IMR-90 (cell line): ENCODE data around the gene ARL5C. TPM values are rescaled to one million over a fixed set of nuclear protein-coding genes. Genes with fewer than 3 reads are reported as not detected.

Experiments
- ATAC-seq: fragments of 200-7000 bp; cut with Tn5 transposase; 2 replicates; pipeline ENCODE4 v1.9.1; 2020; ENCODE audit warnings: low read depth, mild to moderate bottlenecking, moderate library complexity
- BruUV-seq: library from RNA; stranded (reverse); fragments of 400-500 nt; replicated peaks from 2 replicates; lab custom pipeline; 2021; lab: Mats Ljungman, UMichigan
- CTCF ChIA-PET: fragments of 300-600 bp; formaldehyde crosslinking; extraction: SDS; loops from one replicate; lab custom pipeline; 2021; ENCODE audit warnings: antibody characterized with exemption; lab: Yijun Ruan, JAX
- POLR2A ChIA-PET: fragments of 300-600 bp; sonication (Branson Sonifier 250); formaldehyde crosslinking; loops from one replicate; lab custom pipeline; 2022; ENCODE audit warnings: antibody characterized with exemption; ENCODE audit not compliant: unreplicated experiment; lab: Charles Lee
- DNase-seq: peaks from one replicate; pipeline ENCODE4 v3.0.0; 2013
- H2AFZ ChIP-seq: replicated peaks from 2 replicates; pipeline ENCODE3; 2013; ENCODE audit warnings: low read length, mild to moderate bottlenecking; ENCODE audit not compliant: poor library complexity
- H2AK5ac ChIP-seq: 2 replicates; pipeline ENCODE4 v1.6.1; 2013; ENCODE audit warnings: low read depth, low read length, inconsistent platforms
- H2AK9ac ChIP-seq: replicated peaks from 2 replicates; pipeline ENCODE3; 2013; ENCODE audit warnings: mild to moderate bottlenecking, low read depth, low read length, moderate library complexity; ENCODE audit not compliant: poor library complexity
- H2BK120ac ChIP-seq: 2 replicates; pipeline ENCODE4 v1.6.1; 2013; ENCODE audit warnings: low read depth, low read length, inconsistent platforms
- H2BK15ac ChIP-seq: 3 replicates; pipeline ENCODE4 v1.6.1; 2013; ENCODE audit warnings: low read depth, low read length, inconsistent platforms
- H2BK20ac ChIP-seq: 2 replicates; pipeline ENCODE4 v1.6.1; 2013; ENCODE audit warnings: low read depth, mild to moderate bottlenecking, inconsistent platforms, low read length, moderate library complexity
- H2BK5ac ChIP-seq: 2 replicates; pipeline ENCODE4 v1.6.1; 2013; ENCODE audit warnings: mild to moderate bottlenecking, low read depth, low read length, inconsistent platforms; ENCODE audit not compliant: poor library complexity, severe bottlenecking
- H3K14ac ChIP-seq: replicated peaks from 2 replicates; pipeline ENCODE4 v1.6.1; 2013; ENCODE audit warnings: low read depth, low read length, inconsistent platforms
- H3K18ac ChIP-seq: 2 replicates; pipeline ENCODE4 v1.6.1; 2013; ENCODE audit warnings: low read depth, low read length, control low read depth
- H3K23ac ChIP-seq: 2 replicates; pipeline ENCODE4 v1.6.1; 2013; ENCODE audit warnings: low read depth, low read length, inconsistent platforms
- H3K27ac ChIP-seq: 2 replicates; pipeline ENCODE4 v1.5.1; 2013; ENCODE audit warnings: mild to moderate bottlenecking, control low read depth, low read length; ENCODE audit not compliant: insufficient read depth
- H3K27me3 ChIP-seq: 2 replicates; pipeline ENCODE4 v1.6.1; 2013; ENCODE audit warnings: low read length; ENCODE audit not compliant: control insufficient read depth, insufficient read depth
- H3K36me3 ChIP-seq: 2 replicates; pipeline ENCODE4 v1.6.1; 2013; ENCODE audit warnings: low read length, mixed read lengths; ENCODE audit not compliant: control insufficient read depth, insufficient read depth
- H3K4ac ChIP-seq: 2 replicates; pipeline ENCODE4 v1.6.1; 2013; ENCODE audit warnings: low read depth, low read length, inconsistent platforms
- H3K4me1 ChIP-seq: 2 replicates; pipeline ENCODE4 v1.6.1; 2013; ENCODE audit warnings: low read length, mixed read lengths; ENCODE audit not compliant: control insufficient read depth, insufficient read depth
- H3K4me2 ChIP-seq: 2 replicates; pipeline ENCODE4 v1.6.1; 2013; ENCODE audit warnings: low read depth, mild to moderate bottlenecking, control low read depth, low read length, moderate library complexity
- H3K4me3 ChIP-seq: 2 replicates; pipeline ENCODE4 v1.5.1; 2013; ENCODE audit warnings: low read depth, mild to moderate bottlenecking, control low read depth, low read length, moderate library complexity; ENCODE audit not compliant: insufficient read depth
- H3K56ac ChIP-seq: 2 replicates; pipeline ENCODE4 v1.6.1; 2013; ENCODE audit warnings: low read length, inconsistent platforms; ENCODE audit not compliant: insufficient read depth; ENCODE audit errors: extremely low read depth
- H3K79me1 ChIP-seq, 2 experiments: 2 replicates each; pipeline ENCODE4 v1.6.1; 2013; ENCODE audit warnings: low read length in 2 of 2, inconsistent platforms in 1 of 2, low read depth in 1 of 2
- H3K9ac ChIP-seq: 2 replicates; pipeline ENCODE4 v1.6.1; 2013; ENCODE audit warnings: low read depth, low read length, control low read depth
- H3K9me1 ChIP-seq: 2 replicates; pipeline ENCODE4 v1.6.1; 2013; ENCODE audit warnings: low read length, inconsistent platforms; ENCODE audit not compliant: insufficient read depth
- H3K9me3 ChIP-seq: 2 replicates; pipeline ENCODE4 v1.6.1; 2013; ENCODE audit warnings: low read length; ENCODE audit not compliant: control insufficient read depth, insufficient read depth
- H4K20me1 ChIP-seq: 2 replicates; pipeline ENCODE4 v1.6.1; 2013; ENCODE audit warnings: low read length, inconsistent platforms; ENCODE audit not compliant: insufficient read depth
- H4K5ac ChIP-seq: 2 replicates; pipeline ENCODE4 v1.6.1; 2013; ENCODE audit warnings: mild to moderate bottlenecking, low read depth, low read length, control low read depth
- H4K8ac ChIP-seq, 2 experiments: 2 replicates each; pipeline ENCODE4 v1.6.1; 2013; ENCODE audit warnings: low read depth in 2 of 2, low read length in 2 of 2, control low read depth in 1 of 2, inconsistent platforms in 1 of 2
- H4K91ac ChIP-seq: 2 replicates; pipeline ENCODE4 v1.6.1; 2013; ENCODE audit warnings: low read depth, low read length, inconsistent platforms; ENCODE audit not compliant: insufficient read depth
- BHLHE40 ChIP-seq: fragments of 150-350 bp; IDR thresholded peaks from 2 replicates; pipeline ENCODE4 v1.6.1; 2016; ENCODE audit warnings: mild to moderate bottlenecking, low read depth, low read length
- CEBPB ChIP-seq: IDR thresholded peaks from 2 replicates; pipeline ENCODE4 v1.6.1; 2012; ENCODE audit warnings: low read depth, low read length, improper control_type of control experiment
- CHD1 ChIP-seq: IDR thresholded peaks from 2 replicates; pipeline ENCODE4 v1.6.1; 2012; ENCODE audit warnings: low read depth, low read length, improper control_type of control experiment
- MAZ ChIP-seq: IDR thresholded peaks from 2 replicates; pipeline ENCODE4 v1.6.1; 2012; ENCODE audit warnings: low read depth, mild to moderate bottlenecking, low read length, improper control_type of control experiment, moderate library complexity, borderline replicate concordance
- NFE2L2 ChIP-seq: fragments of 150-350 bp; IDR thresholded peaks from 2 replicates; pipeline ENCODE4 v1.6.1; 2016; ENCODE audit warnings: low read depth, mild to moderate bottlenecking, low read length
- POLR2A ChIP-seq: IDR thresholded peaks from 2 replicates; pipeline ENCODE4 v1.6.1; 2012; ENCODE audit warnings: mild to moderate bottlenecking, low read depth, low read length
- RCOR1 ChIP-seq: IDR thresholded peaks from 2 replicates; pipeline ENCODE4 v1.6.1; 2012; ENCODE audit warnings: mild to moderate bottlenecking, low read length, improper control_type of control experiment; ENCODE audit not compliant: insufficient replicate concordance
- RFX5 ChIP-seq: IDR thresholded peaks from 2 replicates; pipeline ENCODE4 v1.8.0; 2012; ENCODE audit warnings: low read depth, mild to moderate bottlenecking, low read length, moderate library complexity
- SMC3 ChIP-seq: fragments of 150-350 bp; IDR thresholded peaks from 2 replicates; pipeline ENCODE4 v1.6.1; 2016; ENCODE audit warnings: low read depth, mild to moderate bottlenecking, antibody characterized with exemption, low read length, moderate library complexity
- WGBS, 2 experiments: methylation state at CpG; one replicate each; pipeline versions ENCODE4 v1.1.5 to v1.1.7; 2013; ENCODE audit warnings: missing lambda C conversion rate in 2 of 2; ENCODE audit not compliant: insufficient read length in 1 of 2; ENCODE audit errors: extremely low coverage in 2 of 2; 5-methylcytosine and 5-hydroxymethylcytosine counted together
- dilution Hi-C: fragments of 300-500 bp; cut with HindIII; formaldehyde crosslinking; loops from one replicate; pipeline ENCODE4 v1.14.3; 2018; ENCODE audit warnings: low sequenced_read_pairs; ENCODE audit not compliant: unreplicated experiment
- in situ Hi-C: fragments of 300-500 bp; cut with MboI; formaldehyde crosslinking; loops from 3 replicates; pipeline ENCODE4 v1.14.3; 2019; ENCODE audit warnings: low sequenced_read_pairs, inconsistent platforms, mixed read lengths
- intact Hi-C: fragments of 100-400 bp; cut with micrococcal nuclease; formaldehyde crosslinking; loops from 2 replicates; pipeline ENCODE4 v1.10.0; 2022
- polyA plus RNA-seq, 3 experiments: library from polyadenylated mRNA; depleted of rRNA; stranded (reverse); fragments of >200 nt; gene quantifications; 2 replicates each; pipeline ENCODE4 v1.2.3, GENCODE V29; 2012; ENCODE audit warnings: low replicate concordance in 1 of 3
- total RNA-seq: library from RNA; depleted of rRNA; stranded (reverse); fragments of >200 nt; gene quantifications from 2 replicates; pipeline ENCODE4 v1.2.3, GENCODE V29; 2012
- TF ChIP-seq, protein P1 (sequence below): conservative IDR thresholded peaks from 2 replicates; pipeline ENCODE4 v1.5.1; 2012; ENCODE audit warnings: mild to moderate bottlenecking, low read depth, low read length, improper control_type of control experiment
- TF ChIP-seq, protein P2 (sequence below): fragments of 150-350 bp; IDR thresholded peaks from 2 replicates; pipeline ENCODE4 v1.6.1; 2017; ENCODE audit warnings: mild to moderate bottlenecking, antibody characterized with exemption, low read length, low read depth

The ARL5C gene
- total and polyA plus RNA-seq, 2 of the 4 experiments (the other 2 are of a cell fraction) = not detected

DNA sequence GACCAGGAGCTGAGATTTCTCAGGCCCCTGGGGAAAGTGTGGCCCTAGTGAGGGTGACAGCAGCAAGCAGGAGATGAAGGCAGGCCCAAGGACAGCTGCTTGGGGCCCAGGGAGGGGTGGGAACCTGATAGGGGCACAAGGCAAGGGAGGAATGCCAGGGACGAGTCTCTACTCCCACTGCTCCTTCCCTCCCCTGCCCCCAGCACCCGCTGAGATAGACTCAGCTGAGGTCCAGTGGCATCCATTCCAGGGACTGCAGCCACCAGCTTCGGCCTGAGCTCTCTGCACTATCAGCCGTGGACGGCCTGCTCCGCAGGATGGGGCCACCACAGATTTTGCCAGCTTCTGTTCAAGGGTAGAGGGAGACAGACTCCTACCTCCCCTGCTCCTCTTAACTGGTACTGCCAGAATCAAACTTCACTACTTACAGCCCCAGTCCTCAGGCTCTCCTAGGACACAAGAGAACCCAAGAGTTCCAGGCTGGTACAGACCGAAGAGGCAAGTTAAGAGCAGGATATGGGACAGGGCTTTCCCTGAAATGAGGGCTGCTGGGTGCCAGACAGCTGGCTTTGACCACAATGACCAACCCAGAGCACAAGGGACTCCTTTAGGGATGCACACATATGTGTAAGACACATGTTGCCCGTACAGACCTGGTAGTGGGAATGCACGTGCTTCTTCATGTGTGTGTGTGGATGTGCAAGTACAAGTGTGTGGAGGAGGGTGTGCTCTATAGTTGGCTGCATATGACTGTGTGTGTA lies 26.0 kb upstream of the ARL5C start:
- no peak overlapping the region for H2BK15ac ChIP-seq
- peaks cover 26 to 49% of the 10 kb centered on the region in 2 experiments for H3K79me1 ChIP-seq
- H3K9ac ChIP-seq = no peak overlapping the region
- no peak overlapping the region for H2BK120ac ChIP-seq
- intact Hi-C loops (no loop called here), dilution Hi-C loops (no loop called here), in situ Hi-C loops (no loop called here)
- H4K5ac ChIP-seq = no peak overlapping the region
- no peaks in the 10 kb centered on the region for H3K9me3 ChIP-seq
- H4K91ac ChIP-seq = no peak overlapping the region
- H2BK20ac ChIP-seq = no peak overlapping the region
- DNase-seq (no peak), ATAC-seq (no peak)
- no peaks in the 10 kb centered on the region for H3K27me3 ChIP-seq
- H2BK5ac ChIP-seq = no peak overlapping the region
- no peak overlapping the region for H3K27ac ChIP-seq
- H3K14ac ChIP-seq = no peak overlapping the region
- no peak overlapping the region for H3K4me2 ChIP-seq
- no peak overlapping the region for H3K4me3 ChIP-seq
- H3K4me1 ChIP-seq = peaks cover 16% of the 10 kb centered on the region
- no TSS peak for BruUV-seq
- no peak overlapping the region for H3K18ac ChIP-seq
- H4K8ac ChIP-seq = no peak overlapping the region
- ChIA-PET POLR2A (no interaction called here), CTCF (no interaction called here)
- H2AK9ac ChIP-seq = no peak overlapping the region
- H2AK5ac ChIP-seq = no peak overlapping the region
- H3K56ac ChIP-seq = no peak overlapping the region
- no peak overlapping the region for H2AFZ ChIP-seq
- H3K9me1 ChIP-seq = peaks cover 15% of the 10 kb centered on the region
- 89% methylated on average over 6 of the region's 9 CpGs; no CpG with 5 or more reads in 1 of the 2 experiments for WGBS, 2 experiments
- no peak overlapping the region for H3K23ac ChIP-seq
- no peak overlapping the region for H3K4ac ChIP-seq
- H3K36me3 ChIP-seq = peaks cover 34% of the 10 kb centered on the region
- no peak for TF ChIP-seq SMC3
- no peak for TF ChIP-seq RFX5
- no peak for TF ChIP-seq CEBPB
- no peak for TF ChIP-seq POLR2A
- TF ChIP-seq RCOR1 = no peak
- TF ChIP-seq MAZ = no peak
- no peak for TF ChIP-seq NFE2L2
- no peak for TF ChIP-seq BHLHE40
- TF ChIP-seq CHD1 = no peak
- TF ChIP-seq, protein P1, sequence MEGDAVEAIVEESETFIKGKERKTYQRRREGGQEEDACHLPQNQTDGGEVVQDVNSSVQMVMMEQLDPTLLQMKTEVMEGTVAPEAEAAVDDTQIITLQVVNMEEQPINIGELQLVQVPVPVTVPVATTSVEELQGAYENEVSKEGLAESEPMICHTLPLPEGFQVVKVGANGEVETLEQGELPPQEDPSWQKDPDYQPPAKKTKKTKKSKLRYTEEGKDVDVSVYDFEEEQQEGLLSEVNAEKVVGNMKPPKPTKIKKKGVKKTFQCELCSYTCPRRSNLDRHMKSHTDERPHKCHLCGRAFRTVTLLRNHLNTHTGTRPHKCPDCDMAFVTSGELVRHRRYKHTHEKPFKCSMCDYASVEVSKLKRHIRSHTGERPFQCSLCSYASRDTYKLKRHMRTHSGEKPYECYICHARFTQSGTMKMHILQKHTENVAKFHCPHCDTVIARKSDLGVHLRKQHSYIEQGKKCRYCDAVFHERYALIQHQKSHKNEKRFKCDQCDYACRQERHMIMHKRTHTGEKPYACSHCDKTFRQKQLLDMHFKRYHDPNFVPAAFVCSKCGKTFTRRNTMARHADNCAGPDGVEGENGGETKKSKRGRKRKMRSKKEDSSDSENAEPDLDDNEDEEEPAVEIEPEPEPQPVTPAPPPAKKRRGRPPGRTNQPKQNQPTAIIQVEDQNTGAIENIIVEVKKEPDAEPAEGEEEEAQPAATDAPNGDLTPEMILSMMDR = no peak
- TF ChIP-seq, protein P2, sequence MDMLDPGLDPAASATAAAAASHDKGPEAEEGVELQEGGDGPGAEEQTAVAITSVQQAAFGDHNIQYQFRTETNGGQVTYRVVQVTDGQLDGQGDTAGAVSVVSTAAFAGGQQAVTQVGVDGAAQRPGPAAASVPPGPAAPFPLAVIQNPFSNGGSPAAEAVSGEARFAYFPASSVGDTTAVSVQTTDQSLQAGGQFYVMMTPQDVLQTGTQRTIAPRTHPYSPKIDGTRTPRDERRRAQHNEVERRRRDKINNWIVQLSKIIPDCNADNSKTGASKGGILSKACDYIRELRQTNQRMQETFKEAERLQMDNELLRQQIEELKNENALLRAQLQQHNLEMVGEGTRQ = no peak
- peaks cover 21% of the 10 kb centered on the region for H4K20me1 ChIP-seq
